ENCODE data around the gene B3GNT5. TPM values are rescaled to one million over a fixed set of nuclear protein-coding genes. Genes with fewer than 3 reads are reported as not detected.

B3GNT5 gene
- total RNA-seq, 1 experiment from 2014 or later, result 42.9 TPM

DNA sequence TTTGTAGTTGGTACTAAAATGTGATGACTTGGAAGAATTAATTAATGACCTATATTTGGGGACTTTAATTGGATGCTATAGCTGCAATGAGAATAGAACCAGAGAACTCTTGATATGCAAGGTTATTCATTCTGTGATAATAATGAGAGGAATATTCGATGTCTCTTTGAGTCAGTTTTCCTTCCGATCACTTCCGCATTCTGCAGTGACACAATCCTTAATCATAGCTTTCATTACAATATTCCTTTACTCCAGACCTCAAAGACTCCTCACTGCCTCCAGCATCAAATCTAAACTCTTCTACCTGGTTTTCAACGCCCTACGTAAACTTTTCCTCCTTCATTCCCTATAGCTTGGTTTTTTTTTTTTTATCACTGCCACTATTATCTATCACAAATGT, 21.6 kb downstream of the B3GNT5 start:
- Mint-ChIP-seq H3K27me3 (ENCODE audit: unreplicated experiment) (no peaks in the 10 kb centered on the region), H3K36me3 (ENCODE audit: insufficient read depth, unreplicated experiment) (peaks cover 12% of the 10 kb centered on the region), H3K9me3 (ENCODE audit: low read depth, unreplicated experiment) (no peaks in the 10 kb centered on the region), H3K4me1 (ENCODE audit: low read depth, unreplicated experiment) (peaks cover 53% of the 10 kb centered on the region), H3K4me3 (ENCODE audit: low read depth, unreplicated experiment) (peak overlapping the region; percentile 29), H3K27ac (ENCODE audit: unreplicated experiment) (peak overlapping the region; percentile 63)
- TF ChIP-seq, protein P1, sequence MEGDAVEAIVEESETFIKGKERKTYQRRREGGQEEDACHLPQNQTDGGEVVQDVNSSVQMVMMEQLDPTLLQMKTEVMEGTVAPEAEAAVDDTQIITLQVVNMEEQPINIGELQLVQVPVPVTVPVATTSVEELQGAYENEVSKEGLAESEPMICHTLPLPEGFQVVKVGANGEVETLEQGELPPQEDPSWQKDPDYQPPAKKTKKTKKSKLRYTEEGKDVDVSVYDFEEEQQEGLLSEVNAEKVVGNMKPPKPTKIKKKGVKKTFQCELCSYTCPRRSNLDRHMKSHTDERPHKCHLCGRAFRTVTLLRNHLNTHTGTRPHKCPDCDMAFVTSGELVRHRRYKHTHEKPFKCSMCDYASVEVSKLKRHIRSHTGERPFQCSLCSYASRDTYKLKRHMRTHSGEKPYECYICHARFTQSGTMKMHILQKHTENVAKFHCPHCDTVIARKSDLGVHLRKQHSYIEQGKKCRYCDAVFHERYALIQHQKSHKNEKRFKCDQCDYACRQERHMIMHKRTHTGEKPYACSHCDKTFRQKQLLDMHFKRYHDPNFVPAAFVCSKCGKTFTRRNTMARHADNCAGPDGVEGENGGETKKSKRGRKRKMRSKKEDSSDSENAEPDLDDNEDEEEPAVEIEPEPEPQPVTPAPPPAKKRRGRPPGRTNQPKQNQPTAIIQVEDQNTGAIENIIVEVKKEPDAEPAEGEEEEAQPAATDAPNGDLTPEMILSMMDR (IDR thresholded peaks at IDR 0.05; ENCODE audit: unreplicated experiment), result no peak
- DNase-seq, result peak; percentile 37
- no TSS peak for BruUV-seq (replicated peaks)
- CTCF ChIA-PET, result interaction anchor here (0.7 to 2.0 kb wide), 11 partner anchors 9 to 274 kb away, joined by 3 to 25 read pairs (median 4); partner anchors contain the start of gene B3GNT5
- intact Hi-C loops (cut with micrococcal nuclease; ENCODE audit: unreplicated experiment), result loop anchor here (1.0 to 5.0 kb wide), 2 partner anchors 33 to 53 kb away; no protein-coding TSS in a partner anchor

DNA sequence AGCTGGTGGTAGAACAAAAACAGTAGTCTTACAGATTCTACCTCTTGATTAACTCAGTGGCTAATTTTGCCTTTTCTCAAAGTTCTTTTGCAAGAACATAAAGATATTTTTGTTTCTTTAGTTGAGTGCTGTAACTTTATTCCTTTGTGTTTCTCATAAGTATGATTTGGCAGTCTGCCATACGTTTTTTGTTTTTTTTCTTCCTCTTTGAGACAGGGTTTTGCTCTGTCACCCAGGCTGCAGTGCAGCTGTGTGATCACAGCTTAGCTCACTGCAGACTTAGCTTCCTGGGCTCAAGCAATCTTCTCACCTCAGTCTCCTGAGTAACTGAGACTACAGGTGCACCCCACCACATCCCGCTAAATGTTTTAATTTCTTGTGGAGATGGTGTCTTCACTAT, 22.4 kb downstream of the B3GNT5 start:
- peak; percentile 64 for DNase-seq
- no peaks in the 10 kb centered on the region for H3K27me3 Mint-ChIP-seq (ENCODE audit: unreplicated experiment)
- H3K4me3 Mint-ChIP-seq (ENCODE audit: low read depth, unreplicated experiment), result peak overlapping the region; percentile 29
- BruUV-seq (replicated peaks), result no TSS peak
- peak overlapping the region; percentile 63 for H3K27ac Mint-ChIP-seq (ENCODE audit: unreplicated experiment)
- peaks cover 53% of the 10 kb centered on the region for H3K4me1 Mint-ChIP-seq (ENCODE audit: low read depth, unreplicated experiment)
- peaks cover 9% of the 10 kb centered on the region for H3K36me3 Mint-ChIP-seq (ENCODE audit: insufficient read depth, unreplicated experiment)
- intact Hi-C loops (cut with micrococcal nuclease; ENCODE audit: unreplicated experiment), result loop anchor here (1.0 to 5.0 kb wide), 2 partner anchors 32 to 52 kb away; no protein-coding TSS in a partner anchor
- TF ChIP-seq, protein P1 (IDR thresholded peaks at IDR 0.05; ENCODE audit: unreplicated experiment), result no peak
- CTCF ChIA-PET, result interaction anchor here (0.5 to 2.0 kb wide), 12 partner anchors 10 to 208 kb away, joined by 3 to 25 read pairs (median 4); no protein-coding TSS in a partner anchor
- H3K9me3 Mint-ChIP-seq (ENCODE audit: low read depth, unreplicated experiment), result no peaks in the 10 kb centered on the region

DNA sequence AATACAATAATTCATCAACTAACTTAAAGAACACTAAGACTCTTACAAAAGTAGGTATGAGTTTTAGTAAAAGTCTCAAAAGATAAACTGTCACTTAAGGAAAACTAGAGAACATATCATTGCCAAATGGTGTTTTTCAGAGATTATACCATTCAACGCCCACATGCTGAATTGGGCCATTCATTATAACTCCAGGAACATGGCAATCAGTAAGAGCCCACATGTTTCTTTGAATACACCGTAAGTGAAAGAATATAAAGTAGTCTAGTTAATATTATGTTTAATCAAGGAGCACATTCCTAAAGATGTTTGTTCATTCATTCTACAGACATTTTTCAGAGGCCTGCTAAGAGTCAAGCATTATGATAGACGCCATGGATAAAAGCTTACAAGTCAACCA, 22.9 kb downstream of the B3GNT5 start:
- no peaks in the 10 kb centered on the region for H3K9me3 Mint-ChIP-seq (ENCODE audit: low read depth, unreplicated experiment)
- H3K36me3 Mint-ChIP-seq (ENCODE audit: insufficient read depth, unreplicated experiment), result peaks cover 9% of the 10 kb centered on the region
- peak overlapping the region; percentile 29 for H3K4me3 Mint-ChIP-seq (ENCODE audit: low read depth, unreplicated experiment)
- H3K27ac Mint-ChIP-seq (ENCODE audit: unreplicated experiment), result peak overlapping the region; percentile 63
- BruUV-seq (replicated peaks), result TSS peak; percentile 25
- DNase-seq, result no peak
- CTCF ChIA-PET, result interaction anchor here (0.5 to 2.0 kb wide), 6 partner anchors 10 to 208 kb away, joined by 3 to 25 read pairs (median 3); no protein-coding TSS in a partner anchor
- H3K27me3 Mint-ChIP-seq (ENCODE audit: unreplicated experiment), result no peaks in the 10 kb centered on the region
- peaks cover 51% of the 10 kb centered on the region for H3K4me1 Mint-ChIP-seq (ENCODE audit: low read depth, unreplicated experiment)
- TF ChIP-seq, protein P1 (IDR thresholded peaks at IDR 0.05; ENCODE audit: unreplicated experiment), result no peak
- intact Hi-C loops (cut with micrococcal nuclease; ENCODE audit: unreplicated experiment), result loop anchor here (1.0 to 5.0 kb wide), 2 partner anchors 31 to 51 kb away; no protein-coding TSS in a partner anchor

DNA sequence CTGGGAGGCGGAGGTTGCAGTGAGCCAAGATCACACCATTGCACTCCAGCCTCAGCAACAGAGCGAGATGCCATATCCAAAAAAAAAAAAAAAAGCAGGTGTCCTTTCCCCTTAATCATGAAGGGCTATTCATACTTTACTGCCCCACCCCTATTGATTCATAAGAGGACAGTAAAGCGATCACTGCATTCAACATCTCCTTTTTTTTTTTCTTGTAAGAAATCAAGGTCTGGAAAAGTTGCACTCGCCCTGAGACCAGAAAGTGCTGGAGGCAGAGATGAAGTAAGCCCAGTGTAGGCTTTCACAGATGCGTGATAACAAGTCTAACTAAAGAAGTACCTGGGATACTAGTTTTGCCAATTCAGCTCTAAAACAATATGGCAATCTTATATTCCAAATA, 24.2 kb downstream of the B3GNT5 start:
- CTCF ChIA-PET, result interaction anchor here (0.7 kb wide), 3 partner anchors 91 to 1346 kb away, joined by 3 read pairs; no protein-coding TSS in a partner anchor
- intact Hi-C loops (cut with micrococcal nuclease; ENCODE audit: unreplicated experiment), result loop anchor here (5.0 kb wide), 1 partner anchor 50 kb away; no protein-coding TSS in a partner anchor
- Mint-ChIP-seq H3K4me1 (ENCODE audit: low read depth, unreplicated experiment) (peaks cover 45% of the 10 kb centered on the region), H3K27ac (ENCODE audit: unreplicated experiment) (peak overlapping the region; percentile 42), H3K27me3 (ENCODE audit: unreplicated experiment) (no peaks in the 10 kb centered on the region), H3K9me3 (ENCODE audit: low read depth, unreplicated experiment) (no peaks in the 10 kb centered on the region), H3K4me3 (ENCODE audit: low read depth, unreplicated experiment) (no peak overlapping the region), H3K36me3 (ENCODE audit: insufficient read depth, unreplicated experiment) (peaks cover 9% of the 10 kb centered on the region)
- no peak for DNase-seq
- no TSS peak for BruUV-seq (replicated peaks)
- TF ChIP-seq, protein P1 (IDR thresholded peaks at IDR 0.05; ENCODE audit: unreplicated experiment), result no peak
